HEK293 (cell line): ENCODE data around the gene MUC5B.

Source experiments
- CTCF ChIA-PET: fragments of 350-600 bp; formaldehyde crosslinking; extraction: SDS; loops from one replicate; lab custom pipeline; 2021; ENCODE audit warnings: antibody characterized with exemption; lab: Yijun Ruan, JAX
- POLR2A ChIA-PET: fragments of 300-600 bp; formaldehyde crosslinking; extraction: SDS; loops from one replicate; lab custom pipeline; 2020; ENCODE audit warnings: antibody characterized with exemption, inconsistent platforms; lab: Yijun Ruan, JAX
- H3K27ac ChIP-seq: fragments of 200-500 bp; sonication (Bioruptor generic); 2 replicates; pipeline ENCODE4 v1.5.1; 2014; ENCODE audit warnings: low read depth, low read length, control low read depth, inconsistent platforms; ENCODE audit errors: extremely low read depth
- H3K36me3 ChIP-seq, 2 experiments: fragments of 200-500 bp in 1 of 2; sonication (Bioruptor generic) in 1 of 2; 1 replicate in 1 of 2; 2 replicates in 1 of 2; pipeline ENCODE4 v1.5.1; 2014 to 2017; ENCODE audit warnings: inconsistent platforms in 2 of 2, low read length in 2 of 2; ENCODE audit not compliant: control insufficient read depth in 2 of 2, insufficient read depth in 1 of 2
- H3K4me1 ChIP-seq: fragments of 200-500 bp; sonication (Bioruptor generic); 2 replicates; pipeline ENCODE4 v1.5.1; 2014; ENCODE audit warnings: mild to moderate bottlenecking, low read length, inconsistent platforms; ENCODE audit not compliant: control insufficient read depth, insufficient read depth
- H3K4me3 ChIP-seq: 2 replicates; pipeline ENCODE4 v1.5.1; 2011; ENCODE audit warnings: low read depth, mild to moderate bottlenecking, control low read depth, low read length, moderate library complexity
- H3K9me3 ChIP-seq: fragments of 200-500 bp; sonication (Bioruptor generic); 2 replicates; pipeline ENCODE4 v1.5.1; 2014; ENCODE audit warnings: low read depth, low read length, inconsistent platforms; ENCODE audit not compliant: control insufficient read depth, insufficient read depth
- CTCF ChIP-seq: fragments of 450-650 bp; formaldehyde crosslinking; IDR thresholded peaks from 2 replicates; pipeline ENCODE4 v1.5.1; 2016; ENCODE audit warnings: missing biosample characterization, missing genetic modification characterization
- KLF17 ChIP-seq: fragments of 450-650 bp; formaldehyde crosslinking; IDR thresholded peaks from 2 replicates; pipeline ENCODE4 v1.5.1; 2016; ENCODE audit warnings: missing biosample characterization, missing genetic modification characterization
- OVOL3 ChIP-seq: fragments of 450-650 bp; formaldehyde crosslinking; IDR thresholded peaks from 2 replicates; pipeline ENCODE4 v1.5.1; 2016; ENCODE audit warnings: missing biosample characterization, missing genetic modification characterization
- PRDM10 ChIP-seq: fragments of 450-650 bp; formaldehyde crosslinking; IDR thresholded peaks from 2 replicates; pipeline ENCODE4 v1.5.1; 2016; ENCODE audit warnings: missing biosample characterization, missing genetic modification characterization
- ZFHX2 ChIP-seq: fragments of 450-650 bp; formaldehyde crosslinking; conservative IDR thresholded peaks from 2 replicates; pipeline ENCODE4 v1.5.1; 2016; ENCODE audit warnings: missing biosample characterization, missing genetic modification characterization
- ZFP37 ChIP-seq: fragments of 450-650 bp; formaldehyde crosslinking; IDR thresholded peaks from 2 replicates; pipeline ENCODE4 v1.5.1; 2016; ENCODE audit warnings: missing biosample characterization, missing genetic modification characterization
- ZNF169 ChIP-seq: fragments of 450-650 bp; formaldehyde crosslinking; IDR thresholded peaks from 2 replicates; pipeline ENCODE4 v1.5.1; 2016; ENCODE audit warnings: missing biosample characterization, missing genetic modification characterization
- ZNF302 ChIP-seq: fragments of 450-650 bp; formaldehyde crosslinking; IDR thresholded peaks from 2 replicates; pipeline ENCODE4 v1.5.1; 2016; ENCODE audit warnings: missing biosample characterization, missing genetic modification characterization, low read depth
- ZNF37A ChIP-seq: fragments of 450-650 bp; IDR thresholded peaks from 2 replicates; pipeline ENCODE4 v1.5.1; 2018; ENCODE audit warnings: missing biosample characterization, missing genetic modification characterization
- ZNF433 ChIP-seq: fragments of 450-650 bp; formaldehyde crosslinking; IDR thresholded peaks from 2 replicates; pipeline ENCODE4 v1.5.1; 2016; ENCODE audit warnings: missing biosample characterization, missing genetic modification characterization, low read depth
- ZNF488 ChIP-seq: fragments of 450-650 bp; formaldehyde crosslinking; IDR thresholded peaks from 2 replicates; pipeline ENCODE4 v1.5.1; 2016; ENCODE audit warnings: missing biosample characterization, missing genetic modification characterization
- ZNF660 ChIP-seq: fragments of 450-650 bp; IDR thresholded peaks from 2 replicates; pipeline ENCODE4 v1.5.1; 2018; ENCODE audit warnings: missing biosample characterization, mild to moderate bottlenecking, missing genetic modification characterization
- ZNF670 ChIP-seq: fragments of 450-650 bp; formaldehyde crosslinking; IDR thresholded peaks from 2 replicates; pipeline ENCODE4 v1.5.1; 2016; ENCODE audit warnings: missing biosample characterization, missing genetic modification characterization, low read depth
- ZNF704 ChIP-seq: fragments of 450-650 bp; formaldehyde crosslinking; IDR thresholded peaks from 2 replicates; pipeline ENCODE4 v1.5.1; 2016; ENCODE audit warnings: missing biosample characterization, missing genetic modification characterization
- ZNF747 ChIP-seq: fragments of 450-650 bp; formaldehyde crosslinking; IDR thresholded peaks from 2 replicates; pipeline ENCODE4 v1.5.1; 2016; ENCODE audit warnings: missing biosample characterization, missing genetic modification characterization

Gene MUC5B

GRCh38 chr11:1297011-1297575 is 74.2 kb downstream of the MUC5B start:
- Histone ChIP-seq H3K27ac (no peak overlapping the region), H3K9me3 (no peaks in the 10 kb centered on the region), H3K4me1 (no peaks in the 10 kb centered on the region), H3K4me3 (no peak overlapping the region), H3K36me3 (peaks cover 0 to 52% of the 10 kb centered on the region in 2 experiments; a peak in 1 of 3 replicates)
- TF ChIP-seq ZNF433 (tag by site-specific recombination) (no peak), ZFP37 (tag by site-specific recombination) (no peak), ZNF660 (tag by site-specific recombination) (no peak), ZNF169 (tag by site-specific recombination) (no peak), ZNF704 (no peak), ZNF670 (tag by site-specific recombination) (no peak), ZNF37A (tag by site-specific recombination) (no peak), ZNF747 (no peak), KLF17 (no peak), OVOL3 (no peak), ZNF302 (tag by site-specific recombination) (no peak), CTCF (tag by site-specific recombination) (no peak), ZNF488 (no peak)
- ChIA-PET CTCF (no interaction called here), POLR2A (interaction anchor here (1.2 kb wide), 1 partner anchor 34 kb away, joined by 3 read pairs; no protein-coding TSS in a partner anchor)

- no peak overlapping the region for H3K4me3 ChIP-seq
- no peaks in the 10 kb centered on the region for H3K4me1 ChIP-seq
- POLR2A ChIA-PET, result interaction anchor here (1.2 kb wide), 1 partner anchor 35 kb away, joined by 3 read pairs; no protein-coding TSS in a partner anchor
- CTCF ChIA-PET, result no interaction called here
- peaks cover 0 to 46% of the 10 kb centered on the region in 2 experiments; a peak in 1 of 3 replicates for H3K36me3 ChIP-seq
- H3K27ac ChIP-seq, result no peak overlapping the region
- no peak for TF ChIP-seq PRDM10 (tag by site-specific recombination)
- peak; percentile 41 for TF ChIP-seq ZFHX2
- TF ChIP-seq, all 188 proteins: peak for 1
- H3K9me3 ChIP-seq, result no peaks in the 10 kb centered on the region
Measured at GRCh38 chr11:1297576-1298473, 75.0 kb downstream of the MUC5B start.
